K562 (cell line): ENCODE data around the gene BNIP5. TPM values are rescaled to one million over a fixed set of nuclear protein-coding genes. Genes with fewer than 3 reads are reported as not detected.

Experiments used
- ATF1 ChIP-seq, 2 experiments: fragments of 450-650 bp in 1 of 2; IDR thresholded peaks; 2 replicates each; pipeline ENCODE4 v1.6.1; 2016; ENCODE audit warnings: missing compliant biosample characterization in 1 of 2, missing genetic modification characterization in 1 of 2
- BCL6 ChIP-seq: fragments of 250-450 bp; sonication (Bioruptor Pico); IDR thresholded peaks from 2 replicates; pipeline ENCODE4 v1.4.0; 2020
- BRF2 ChIP-seq: IDR thresholded peaks from 3 replicates; pipeline ENCODE4 v1.6.1; 2011; ENCODE audit warnings: borderline replicate concordance, mild to moderate bottlenecking; ENCODE audit not compliant: insufficient read length, insufficient read depth
- CTCF ChIP-seq, 3 experiments: IDR thresholded peaks in 2 of 3; conservative IDR thresholded peaks in 1 of 3; 2 replicates each; pipeline ENCODE4 v1.5.1; 2011 to 2012; ENCODE audit warnings: low read length in 3 of 3, mild to moderate bottlenecking in 3 of 3, control low read depth in 2 of 3, improper control_type of control experiment in 1 of 3, inconsistent platforms in 1 of 3, low read depth in 1 of 3, mixed read lengths in 1 of 3, moderate library complexity in 1 of 3; ENCODE audit not compliant: insufficient read depth in 2 of 3
- DMBX1 ChIP-seq: fragments of 250-450 bp; sonication (Bioruptor Pico); IDR thresholded peaks from 2 replicates; pipeline ENCODE4 v1.8.0; 2022; ENCODE audit warnings: inconsistent platforms, mild to moderate bottlenecking, moderate library complexity, borderline replicate concordance
- EP400 ChIP-seq: fragments of 450-650 bp; IDR thresholded peaks from 2 replicates; pipeline ENCODE4 v1.6.1; 2017; ENCODE audit warnings: antibody characterized with exemption, mild to moderate bottlenecking, moderate library complexity
- NCOA4 ChIP-seq: fragments of 450-650 bp; IDR thresholded peaks from 2 replicates; pipeline ENCODE4 v1.6.1; 2018; ENCODE audit warnings: mild to moderate bottlenecking; ENCODE audit not compliant: partially characterized antibody
- NELFE ChIP-seq: IDR thresholded peaks from 2 replicates; pipeline ENCODE4 v1.6.1; 2011; ENCODE audit warnings: mild to moderate bottlenecking; ENCODE audit not compliant: insufficient read depth, insufficient read length
- NR2C1 ChIP-seq, 2 experiments: fragments of 450-650 bp; IDR thresholded peaks; 2 replicates each; pipeline ENCODE4 v1.6.1; 2017; ENCODE audit warnings: mild to moderate bottlenecking in 2 of 2, antibody characterized with exemption in 1 of 2, inconsistent platforms in 1 of 2, missing compliant biosample characterization in 1 of 2, missing genetic modification characterization in 1 of 2
- PREB ChIP-seq: sonication (generic); formaldehyde crosslinking; IDR thresholded peaks from 2 replicates; pipeline ENCODE4 v1.8.1; 2023; ENCODE audit warnings: mild to moderate bottlenecking, missing genetic modification reagents
- SFPQ ChIP-seq: fragments of 200-400 bp; formaldehyde crosslinking; IDR thresholded peaks from 2 replicates; pipeline ENCODE4 v1.6.1; 2017; ENCODE audit warnings: mild to moderate bottlenecking, low read depth, low read length, moderate library complexity
- SNAPC5 ChIP-seq: fragments of 250-450 bp; sonication (Bioruptor Pico); IDR thresholded peaks from 2 replicates; pipeline ENCODE4 v1.8.0; 2021; ENCODE audit warnings: moderate library complexity, mild to moderate bottlenecking, inconsistent platforms
- SRSF9 ChIP-seq: fragments of 200-400 bp; formaldehyde crosslinking; IDR thresholded peaks from 2 replicates; pipeline ENCODE4 v1.6.1; 2017; ENCODE audit warnings: low read depth, low read length, borderline replicate concordance
- ZNF239 ChIP-seq: fragments of 250-450 bp; sonication (Bioruptor Pico); IDR thresholded peaks from 2 replicates; pipeline ENCODE4 v1.4.0; 2020; ENCODE audit warnings: mild to moderate bottlenecking
- ZNF699 ChIP-seq: fragments of 250-450 bp; sonication (Bioruptor Pico); IDR thresholded peaks from 2 replicates; pipeline ENCODE4 v1.8.0; 2021; ENCODE audit warnings: mild to moderate bottlenecking, moderate library complexity; ENCODE audit not compliant: insufficient replicate concordance
- polyA plus RNA-seq, 8 experiments: library from polyadenylated mRNA; depleted of rRNA in 4 of 8; stranded (reverse) in 5 of 8; unstranded in 3 of 8; fragments of >200 nt; fragmentation: Nextera tagmentation in 2 of 8; fragmentation: Illumina TruSeq in 1 of 8; extraction: Ambion mirVana in 2 of 8; extraction: Trizol in 1 of 8; gene quantifications; 2 replicates each; pipeline versions ENCODE4 v1.2.1 to v1.2.3, GENCODE V29; 2011 to 2014; ENCODE audit warnings: inconsistent platforms in 1 of 8, missing spikeins in 1 of 8
- total RNA-seq, 7 experiments: library from RNA; depleted of rRNA in 6 of 7; stranded (reverse); fragments of >200 nt in 6 of 7; fragmentation: Illumina TruSeq in 2 of 7; extraction: Trizol in 2 of 7; gene quantifications; 2 replicates each; pipeline versions ENCODE4 v1.2.1 to v1.2.3, GENCODE V29; 2011 to 2021; ENCODE audit warnings: low replicate concordance in 1 of 7

BNIP5 gene
- total and polyA plus RNA-seq, 9 of the 15 experiments (the other 6 are each of a cell fraction or from before 2014, with no cell fraction given) = not detected

GRCh38 chr6:36340618-36341454 lies 4.1 kb upstream of the BNIP5 start (continued):
- no peak for TF ChIP-seq NR2C1 (IDR thresholded peaks at IDR 0.05)
- no peak for TF ChIP-seq NR2C1 (tag; IDR thresholded peaks at IDR 0.05)
- no peak for TF ChIP-seq ATF1 (CRISPR knock-in tag; IDR thresholded peaks at IDR 0.05)
- peak; percentile 60; the same call in 1 of the 2 replicates for TF ChIP-seq ATF1 (tag; IDR thresholded peaks at IDR 0.05)
- TF ChIP-seq NELFE = no peak
- TF ChIP-seq BCL6 (CRISPR knock-in tag) = no peak
- TF ChIP-seq BRF2 = no peak
- TF ChIP-seq SFPQ = no peak
- TF ChIP-seq SRSF9 = no peak
- no peak for TF ChIP-seq SNAPC5 (CRISPR knock-in tag)
- TF ChIP-seq NCOA4 = no peak
- TF ChIP-seq DMBX1 (CRISPR knock-in tag) = no peak
- TF ChIP-seq EP400 = no peak; the same call in 1 of the 2 replicates
- TF ChIP-seq ZNF239 (CRISPR knock-in tag) = no peak
- peak; percentile 96 to 99 (median 97) for TF ChIP-seq CTCF (IDR thresholded peaks at IDR 0.05 in 2 of 3, conservative IDR thresholded peaks at IDR 0.05 in 1 of 3; ENCODE audit: insufficient read depth in 2 of 3, low read depth in 1 of 3, low read length in 3 of 3)
- no peak for TF ChIP-seq PREB (CRISPR knock-in tag)
- no peak for TF ChIP-seq ZNF699 (CRISPR knock-in tag)
